K562 (cell line): ENCODE measurements around the gene UNC119. TPM values are rescaled to one million over a fixed set of nuclear protein-coding genes. Genes with fewer than 3 reads are reported as not detected.

Experiments used
- ATF7 ChIP-seq: fragments of 450-650 bp; IDR thresholded peaks from 2 replicates; pipeline ENCODE4 v1.7.1; 2014; ENCODE audit warnings: mild to moderate bottlenecking, moderate library complexity
- BACH1 ChIP-seq: fragments of 200-800 bp; sonication (Bioruptor generic); IDR thresholded peaks from 2 replicates; pipeline ENCODE4 v1.6.1; 2016; ENCODE audit warnings: missing genetic modification characterization, missing compliant biosample characterization
- FOXK1 ChIP-seq: sonication (generic); formaldehyde crosslinking; IDR thresholded peaks from 2 replicates; pipeline ENCODE4 v1.8.0; 2022; ENCODE audit warnings: missing genetic modification reagents, mild to moderate bottlenecking, borderline replicate concordance
- KAT7 ChIP-seq: sonication (generic); formaldehyde crosslinking; IDR thresholded peaks from 2 replicates; pipeline ENCODE4 v1.8.0; 2022; ENCODE audit warnings: missing genetic modification reagents, mild to moderate bottlenecking, borderline replicate concordance
- MGA ChIP-seq: fragments of 450-650 bp; IDR thresholded peaks from 2 replicates; pipeline ENCODE4 v1.6.1; 2016; ENCODE audit warnings: mild to moderate bottlenecking, moderate library complexity
- MYNN ChIP-seq, 2 experiments: sonication (generic); formaldehyde crosslinking in 1 of 2; IDR thresholded peaks; 2 replicates each; pipeline versions ENCODE4 v1.5.0 to v1.6.1; 2016 to 2020; ENCODE audit warnings: antibody characterized with exemption in 1 of 2, missing genetic modification reagents in 1 of 2
- NFATC3 ChIP-seq: fragments of 450-650 bp; IDR thresholded peaks from 2 replicates; pipeline ENCODE4 v1.6.1; 2017; ENCODE audit warnings: mild to moderate bottlenecking
- SAP30 ChIP-seq: fragments of 200-600 bp; sonication (generic); IDR thresholded peaks from 2 replicates; pipeline ENCODE4 v1.6.1; 2012; ENCODE audit warnings: borderline replicate concordance, low read depth, mild to moderate bottlenecking, moderate library complexity, low read length, control low read depth, inconsistent platforms; ENCODE audit not compliant: insufficient read depth, poor library complexity, severe bottlenecking
- SREBF2 ChIP-seq: sonication (generic); formaldehyde crosslinking; IDR thresholded peaks from 2 replicates; pipeline ENCODE4 v1.4.0; 2020; ENCODE audit warnings: mild to moderate bottlenecking, missing genetic modification reagents
- ZNF174 ChIP-seq: fragments of 250-450 bp; sonication (Bioruptor Pico); IDR thresholded peaks from 2 replicates; pipeline ENCODE4 v1.4.0; 2020; ENCODE audit warnings: mild to moderate bottlenecking
- ZNF655 ChIP-seq: fragments of 250-450 bp; sonication (Bioruptor Pico); IDR thresholded peaks from 2 replicates; pipeline ENCODE4 v1.5.0; 2021
- polyA plus RNA-seq, 8 experiments: library from polyadenylated mRNA; depleted of rRNA in 4 of 8; stranded (reverse) in 5 of 8; unstranded in 3 of 8; fragments of >200 nt; fragmentation: Nextera tagmentation in 2 of 8; fragmentation: Illumina TruSeq in 1 of 8; extraction: Ambion mirVana in 2 of 8; extraction: Trizol in 1 of 8; gene quantifications; 2 replicates each; pipeline versions ENCODE4 v1.2.1 to v1.2.3, GENCODE V29; 2011 to 2014; ENCODE audit warnings: inconsistent platforms in 1 of 8, missing spikeins in 1 of 8
- total RNA-seq, 7 experiments: library from RNA; depleted of rRNA in 6 of 7; stranded (reverse); fragments of >200 nt in 6 of 7; fragmentation: Illumina TruSeq in 2 of 7; extraction: Trizol in 2 of 7; gene quantifications; 2 replicates each; pipeline versions ENCODE4 v1.2.1 to v1.2.3, GENCODE V29; 2011 to 2021; ENCODE audit warnings: low replicate concordance in 1 of 7

The UNC119 gene
- total and polyA plus RNA-seq, 9 of the 15 experiments (the other 6 are each of a cell fraction or from before 2014, with no cell fraction given): 0.37 to 47.7 (median 16.3) TPM

- TF ChIP-seq MGA: peak; percentile 41; the same call in 1 of the 2 replicates
- peak; percentile 90; the same call in 1 of the 2 replicates for TF ChIP-seq KAT7 (CRISPR knock-in tag)
- peak; percentile 21 for TF ChIP-seq SAP30
- TF ChIP-seq ZNF174: no peak
- no peak for TF ChIP-seq NFATC3
- 0 out of 2 replicates have a peak, but pooled peaks have one; percentile 61 for TF ChIP-seq SREBF2 (CRISPR knock-in tag)
- TF ChIP-seq ATF7: peak; percentile 28; the same call in 1 of the 2 replicates
- TF ChIP-seq MYNN (IDR thresholded peaks at IDR 0.05): 0 out of 2 replicates have a peak, but pooled peaks have one; percentile 32
- no peak for TF ChIP-seq MYNN (CRISPR knock-in tag; IDR thresholded peaks at IDR 0.05)
- TF ChIP-seq BACH1 (tag): 0 out of 2 replicates have a peak, but pooled peaks have one; percentile 52
- peak; percentile 55; the same call in 1 of the 2 replicates for TF ChIP-seq FOXK1 (CRISPR knock-in tag)
- TF ChIP-seq ZNF655 (CRISPR knock-in tag): no peak
Observed at GRCh38 chr17:28599311-28600184, 47.1 kb upstream of the UNC119 start (continued).
